Measurements from ENCODE around the gene FLT3. TPM values are rescaled to one million over a fixed set of nuclear protein-coding genes. Genes with fewer than 3 reads are reported as not detected.

FLT3 gene
- total and polyA plus RNA-seq, 2 of the 13 experiments (the other 11 are each of a cell fraction or from before 2014, with no cell fraction given) = not detected

DNA sequence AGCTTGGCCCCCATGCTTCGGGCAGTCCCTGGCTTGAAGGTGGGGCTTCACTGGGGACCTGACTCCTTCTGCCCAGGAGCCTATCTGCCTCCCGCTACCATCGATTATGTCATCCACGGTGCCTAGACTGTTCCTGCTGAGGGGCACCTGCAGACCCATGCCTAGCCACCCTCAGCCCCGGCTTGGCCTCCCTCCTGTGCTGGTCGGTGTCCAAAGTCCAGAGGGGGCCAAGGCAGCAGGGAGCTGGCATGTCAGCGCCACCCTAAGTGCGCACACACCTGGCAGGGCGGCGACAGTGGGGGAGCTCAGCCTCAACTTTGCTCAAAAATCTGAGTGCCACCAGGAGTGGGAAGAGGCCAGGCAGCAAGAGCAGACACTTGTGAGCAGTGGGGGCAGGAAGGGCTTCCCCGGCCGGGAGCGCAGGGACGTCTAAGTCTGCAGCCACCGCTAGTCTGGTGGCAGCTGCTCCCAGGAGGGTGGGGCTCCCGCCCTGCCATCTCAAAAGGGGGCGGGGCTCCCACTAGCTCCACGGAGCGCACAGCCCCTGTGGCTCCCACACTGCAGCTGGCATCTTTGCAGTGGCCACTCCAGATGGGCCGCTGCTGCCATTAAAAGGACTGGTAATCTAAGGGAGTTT is 98.4 kb downstream of the FLT3 start (continued):
- no peak for TF ChIP-seq TBL1XR1 (IDR thresholded peaks at IDR 0.05; ENCODE audit: borderline replicate concordance, low read length, partially characterized antibody)

DNA sequence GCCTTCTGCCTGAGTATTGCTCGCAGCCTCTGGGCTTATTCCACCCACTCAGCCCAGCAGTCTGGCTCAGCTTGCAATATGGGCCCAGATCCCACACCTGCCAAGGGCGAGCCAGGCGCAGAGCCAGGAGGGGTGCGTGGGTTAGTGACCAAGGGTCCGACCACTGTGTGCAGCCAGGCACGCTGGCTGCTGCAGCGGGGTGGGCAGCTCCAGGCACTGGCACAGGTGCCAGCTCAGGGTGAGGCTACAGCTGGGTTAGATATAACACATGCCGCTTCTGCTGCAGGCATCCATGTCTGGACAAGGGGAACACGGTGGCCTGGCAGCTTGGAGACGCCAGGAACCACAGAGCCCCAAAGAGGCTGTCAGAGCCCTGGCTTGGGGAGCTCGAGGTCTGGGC is 99.3 kb downstream of the FLT3 start:
- Histone ChIP-seq H3K4me2 (ENCODE audit: low read depth, low read length) (no peak overlapping the region), H3K9me3 (ENCODE audit: low read length) (no peaks in the 10 kb centered on the region), H3K79me2 (ENCODE audit: insufficient read depth, low read length) (no peaks in the 10 kb centered on the region), H3K4me1 (ENCODE audit: insufficient read depth, low read length) (peaks cover 8% of the 10 kb centered on the region; the same call in 1 of the 2 replicates), H3K9ac (ENCODE audit: insufficient read depth, low read depth, low read length) (no peak overlapping the region), H2AFZ (ENCODE audit: low read length) (no peak overlapping the region), H3K27ac (ENCODE audit: extremely low read length, insufficient read depth, low read length) (no peak overlapping the region), H3K36me3 (replicated peaks in 1 of 2; ENCODE audit: control insufficient read depth in 1 of 2, insufficient read depth in 2 of 2, low read length in 2 of 2) (no peaks in the 10 kb centered on the region), H3K4me3 (replicated peaks in 1 of 3; ENCODE audit: insufficient read depth in 1 of 3, low read depth in 2 of 3, low read length in 3 of 3) (no peak overlapping the region), H4K20me1 (ENCODE audit: insufficient read depth, low read length) (no peaks in the 10 kb centered on the region), H3K27me3 (ENCODE audit: control insufficient read depth in 1 of 2, insufficient read depth in 2 of 2, low read length in 2 of 2) (no peaks in the 10 kb centered on the region)
- TF ChIP-seq RBM39 (IDR thresholded peaks at IDR 0.05; ENCODE audit: low read depth, low read length, poor library complexity, severe bottlenecking) = no peak
- DNase-seq (ENCODE audit: low spot score) (no peak), FAIRE-seq (no peak), ATAC-seq (no peak; the same call in 2 of the 3 replicates)
- POLR2A ChIA-PET = no interaction called here
- intact Hi-C loops (cut with micrococcal nuclease; ENCODE audit: unreplicated experiment) (no loop called here), in situ Hi-C loops (cut with HindIII; ENCODE audit: extremely low pct_ligation_motif_present, low pct_unique_long_range_greater_than_20kb) (no loop called here)
- WGBS (ENCODE audit: low lambda C conversion rate) = 55% methylated on average over 7 of the region's 11 CpGs
- CTCF ChIA-PET (ENCODE audit: low intra/inter-chr PET ratio, low total read pairs) = no interaction called here
- no TSS peak for BruUV-seq (replicated peaks)

DNA sequence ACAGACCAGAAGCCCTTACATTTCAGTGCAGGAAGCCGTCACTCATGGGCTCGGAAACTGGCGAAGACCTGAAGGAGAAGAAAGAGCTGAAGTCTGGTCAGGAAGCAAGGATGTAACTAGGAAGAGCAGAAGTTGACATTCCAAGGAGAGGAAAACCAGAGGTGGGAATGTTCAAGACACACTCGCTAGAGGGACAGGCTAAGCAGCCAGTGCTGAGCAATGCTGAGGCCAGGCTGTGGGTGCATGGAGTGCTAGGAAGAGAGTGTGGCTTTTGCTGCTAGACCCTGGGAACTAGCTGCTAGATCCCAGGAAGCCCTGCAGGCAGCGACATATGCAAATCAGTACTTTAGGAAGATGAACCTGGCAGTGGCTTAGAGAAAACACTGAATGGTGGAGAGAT is 99.8 kb downstream of the FLT3 start:
- no TSS peak for BruUV-seq (replicated peaks)
- no peaks in the 10 kb centered on the region for H3K9me3 ChIP-seq (ENCODE audit: low read length)
- H3K9ac ChIP-seq (ENCODE audit: insufficient read depth, low read depth, low read length) = no peak overlapping the region
- H3K4me2 ChIP-seq (ENCODE audit: low read depth, low read length) = no peak overlapping the region
- no peak for DNase-seq (ENCODE audit: low spot score)
- no peaks in the 10 kb centered on the region for H3K79me2 ChIP-seq (ENCODE audit: insufficient read depth, low read length)
- H2AFZ ChIP-seq (ENCODE audit: low read length) = no peak overlapping the region
- no peak overlapping the region for H3K27ac ChIP-seq (ENCODE audit: extremely low read length, insufficient read depth, low read length)
- POLR2A ChIA-PET = no interaction called here
- no peaks in the 10 kb centered on the region for H3K27me3 ChIP-seq (ENCODE audit: control insufficient read depth in 1 of 2, insufficient read depth in 2 of 2, low read length in 2 of 2)
- WGBS (ENCODE audit: low lambda C conversion rate) = 25% methylated on average over 5 of the region's 5 CpGs
- CTCF ChIA-PET (ENCODE audit: low intra/inter-chr PET ratio, low total read pairs) = no interaction called here
- H3K4me1 ChIP-seq (ENCODE audit: insufficient read depth, low read length) = peaks cover 8% of the 10 kb centered on the region; the same call in 1 of the 2 replicates
- peak; percentile 57 for ATAC-seq
- H3K4me3 ChIP-seq (replicated peaks in 1 of 3; ENCODE audit: insufficient read depth in 1 of 3, low read depth in 2 of 3, low read length in 3 of 3) = no peak overlapping the region
- H3K36me3 ChIP-seq (replicated peaks in 1 of 2; ENCODE audit: control insufficient read depth in 1 of 2, insufficient read depth in 2 of 2, low read length in 2 of 2) = no peaks in the 10 kb centered on the region
- no peaks in the 10 kb centered on the region for H4K20me1 ChIP-seq (ENCODE audit: insufficient read depth, low read length)
- FAIRE-seq = no peak
- in situ Hi-C loops (cut with HindIII; ENCODE audit: extremely low pct_ligation_motif_present, low pct_unique_long_range_greater_than_20kb) = no loop called here
- intact Hi-C loops (cut with micrococcal nuclease; ENCODE audit: unreplicated experiment) = no loop called here
- TF ChIP-seq ZNF34 (CRISPR knock-in tag; IDR thresholded peaks at IDR 0.05; ENCODE audit: borderline replicate concordance) (no peak), ZKSCAN1 (IDR thresholded peaks at IDR 0.05; ENCODE audit: low read length) (no peak), MLLT10 (CRISPR knock-in tag; IDR thresholded peaks at IDR 0.05) (no peak), HOXD1 (CRISPR knock-in tag; IDR thresholded peaks at IDR 0.05) (no peak), XRCC5 (optimal IDR thresholded peaks at IDR 0.05; ENCODE audit: low read length) (no peak), ATRX (CRISPR knock-in tag; IDR thresholded peaks at IDR 0.05; ENCODE audit: borderline replicate concordance) (no peak)
- TF ChIP-seq, protein P1, sequence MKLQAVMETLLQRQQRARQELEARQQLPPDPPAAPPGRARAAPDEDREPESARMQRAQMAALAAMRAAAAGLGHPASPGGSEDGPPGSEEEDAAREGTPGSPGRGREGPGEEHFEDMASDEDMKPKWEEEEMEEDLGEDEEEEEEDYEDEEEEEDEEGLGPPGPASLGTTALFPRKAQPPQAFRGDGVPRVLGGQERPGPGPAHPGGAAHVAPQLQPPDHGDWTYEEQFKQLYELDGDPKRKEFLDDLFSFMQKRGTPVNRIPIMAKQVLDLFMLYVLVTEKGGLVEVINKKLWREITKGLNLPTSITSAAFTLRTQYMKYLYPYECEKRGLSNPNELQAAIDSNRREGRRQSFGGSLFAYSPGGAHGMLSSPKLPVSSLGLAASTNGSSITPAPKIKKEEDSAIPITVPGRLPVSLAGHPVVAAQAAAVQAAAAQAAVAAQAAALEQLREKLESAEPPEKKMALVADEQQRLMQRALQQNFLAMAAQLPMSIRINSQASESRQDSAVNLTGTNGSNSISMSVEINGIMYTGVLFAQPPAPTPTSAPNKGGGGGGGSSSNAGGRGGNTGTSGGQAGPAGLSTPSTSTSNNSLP (IDR thresholded peaks at IDR 0.05; ENCODE audit: low read depth, low read length) = no peak
- TF ChIP-seq, protein P2, sequence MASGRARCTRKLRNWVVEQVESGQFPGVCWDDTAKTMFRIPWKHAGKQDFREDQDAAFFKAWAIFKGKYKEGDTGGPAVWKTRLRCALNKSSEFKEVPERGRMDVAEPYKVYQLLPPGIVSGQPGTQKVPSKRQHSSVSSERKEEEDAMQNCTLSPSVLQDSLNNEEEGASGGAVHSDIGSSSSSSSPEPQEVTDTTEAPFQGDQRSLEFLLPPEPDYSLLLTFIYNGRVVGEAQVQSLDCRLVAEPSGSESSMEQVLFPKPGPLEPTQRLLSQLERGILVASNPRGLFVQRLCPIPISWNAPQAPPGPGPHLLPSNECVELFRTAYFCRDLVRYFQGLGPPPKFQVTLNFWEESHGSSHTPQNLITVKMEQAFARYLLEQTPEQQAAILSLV (CRISPR knock-in tag; IDR thresholded peaks at IDR 0.05; ENCODE audit: borderline replicate concordance) = no peak
- TF ChIP-seq, protein P3, sequence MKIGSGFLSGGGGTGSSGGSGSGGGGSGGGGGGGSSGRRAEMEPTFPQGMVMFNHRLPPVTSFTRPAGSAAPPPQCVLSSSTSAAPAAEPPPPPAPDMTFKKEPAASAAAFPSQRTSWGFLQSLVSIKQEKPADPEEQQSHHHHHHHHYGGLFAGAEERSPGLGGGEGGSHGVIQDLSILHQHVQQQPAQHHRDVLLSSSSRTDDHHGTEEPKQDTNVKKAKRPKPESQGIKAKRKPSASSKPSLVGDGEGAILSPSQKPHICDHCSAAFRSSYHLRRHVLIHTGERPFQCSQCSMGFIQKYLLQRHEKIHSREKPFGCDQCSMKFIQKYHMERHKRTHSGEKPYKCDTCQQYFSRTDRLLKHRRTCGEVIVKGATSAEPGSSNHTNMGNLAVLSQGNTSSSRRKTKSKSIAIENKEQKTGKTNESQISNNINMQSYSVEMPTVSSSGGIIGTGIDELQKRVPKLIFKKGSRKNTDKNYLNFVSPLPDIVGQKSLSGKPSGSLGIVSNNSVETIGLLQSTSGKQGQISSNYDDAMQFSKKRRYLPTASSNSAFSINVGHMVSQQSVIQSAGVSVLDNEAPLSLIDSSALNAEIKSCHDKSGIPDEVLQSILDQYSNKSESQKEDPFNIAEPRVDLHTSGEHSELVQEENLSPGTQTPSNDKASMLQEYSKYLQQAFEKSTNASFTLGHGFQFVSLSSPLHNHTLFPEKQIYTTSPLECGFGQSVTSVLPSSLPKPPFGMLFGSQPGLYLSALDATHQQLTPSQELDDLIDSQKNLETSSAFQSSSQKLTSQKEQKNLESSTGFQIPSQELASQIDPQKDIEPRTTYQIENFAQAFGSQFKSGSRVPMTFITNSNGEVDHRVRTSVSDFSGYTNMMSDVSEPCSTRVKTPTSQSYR (CRISPR knock-in tag; IDR thresholded peaks at IDR 0.05; ENCODE audit: borderline replicate concordance) = no peak
